ENCODE results near the gene BPHL.
A peak's percentile ranks its signal among the peaks of the same experiment; 100 is the strongest.
"Not testable (repeated sequence)": the region's sequence is repeated elsewhere in the genome, so short reads cannot be mapped to it uniquely, and the experiment has no call there.

Gene BPHL

DNA sequence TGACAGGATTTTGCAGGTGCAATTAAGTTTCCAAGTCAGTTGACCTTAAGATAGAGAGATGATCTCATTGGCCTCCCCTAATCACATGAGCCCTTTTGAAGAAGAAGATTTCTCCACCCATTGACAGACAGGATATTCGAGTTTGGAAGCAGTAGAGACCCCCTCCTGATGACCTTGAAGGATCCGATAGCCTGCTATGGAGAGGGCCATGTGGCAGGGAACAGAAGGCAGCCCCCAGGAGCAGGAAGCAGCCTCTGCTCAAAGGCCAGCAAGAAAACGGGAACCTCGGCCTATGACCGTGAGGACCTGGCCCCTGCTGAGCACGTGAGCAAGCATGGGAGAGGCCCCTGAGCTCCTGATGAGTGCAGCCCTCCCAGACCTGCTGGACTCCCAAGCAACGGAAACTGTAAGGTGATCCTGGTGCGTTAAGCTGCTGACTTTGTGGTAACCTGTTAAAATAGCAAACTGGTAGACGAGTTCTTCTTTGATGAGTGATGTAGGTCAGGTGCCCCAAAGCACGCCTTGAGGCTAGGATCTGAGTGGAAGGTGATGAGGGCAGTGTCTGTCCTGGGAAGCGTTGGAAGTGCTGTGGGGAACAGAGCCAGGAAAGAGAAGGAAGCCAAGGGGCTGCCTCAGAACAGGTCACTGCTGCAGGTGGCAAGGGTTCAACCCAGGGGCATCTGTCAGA lies 57.3 kb downstream of the BPHL start:
- no peaks in the 10 kb centered on the region for H3K4me1 ChIP-seq (ENCODE audit: insufficient read depth, poor library complexity, severe bottlenecking)
- TF ChIP-seq, protein P1, sequence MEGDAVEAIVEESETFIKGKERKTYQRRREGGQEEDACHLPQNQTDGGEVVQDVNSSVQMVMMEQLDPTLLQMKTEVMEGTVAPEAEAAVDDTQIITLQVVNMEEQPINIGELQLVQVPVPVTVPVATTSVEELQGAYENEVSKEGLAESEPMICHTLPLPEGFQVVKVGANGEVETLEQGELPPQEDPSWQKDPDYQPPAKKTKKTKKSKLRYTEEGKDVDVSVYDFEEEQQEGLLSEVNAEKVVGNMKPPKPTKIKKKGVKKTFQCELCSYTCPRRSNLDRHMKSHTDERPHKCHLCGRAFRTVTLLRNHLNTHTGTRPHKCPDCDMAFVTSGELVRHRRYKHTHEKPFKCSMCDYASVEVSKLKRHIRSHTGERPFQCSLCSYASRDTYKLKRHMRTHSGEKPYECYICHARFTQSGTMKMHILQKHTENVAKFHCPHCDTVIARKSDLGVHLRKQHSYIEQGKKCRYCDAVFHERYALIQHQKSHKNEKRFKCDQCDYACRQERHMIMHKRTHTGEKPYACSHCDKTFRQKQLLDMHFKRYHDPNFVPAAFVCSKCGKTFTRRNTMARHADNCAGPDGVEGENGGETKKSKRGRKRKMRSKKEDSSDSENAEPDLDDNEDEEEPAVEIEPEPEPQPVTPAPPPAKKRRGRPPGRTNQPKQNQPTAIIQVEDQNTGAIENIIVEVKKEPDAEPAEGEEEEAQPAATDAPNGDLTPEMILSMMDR (IDR thresholded peaks at IDR 0.05; ENCODE audit: poor library complexity, severe bottlenecking) = no peak
- no peak for ATAC-seq (ENCODE audit: low read depth)
- H3K36me3 ChIP-seq (ENCODE audit: low read depth) = no peaks in the 10 kb centered on the region
- no peak for DNase-seq (ENCODE audit: low spot score)
- no peaks in the 10 kb centered on the region for H3K27me3 ChIP-seq (ENCODE audit: insufficient read depth, poor library complexity, severe bottlenecking)
- no peak overlapping the region for H3K4me3 ChIP-seq (ENCODE audit: severe bottlenecking)
- no peak overlapping the region for H3K27ac ChIP-seq (ENCODE audit: poor library complexity, severe bottlenecking)
- H3K9me3 ChIP-seq (ENCODE audit: severe bottlenecking) = no peaks in the 10 kb centered on the region

DNA sequence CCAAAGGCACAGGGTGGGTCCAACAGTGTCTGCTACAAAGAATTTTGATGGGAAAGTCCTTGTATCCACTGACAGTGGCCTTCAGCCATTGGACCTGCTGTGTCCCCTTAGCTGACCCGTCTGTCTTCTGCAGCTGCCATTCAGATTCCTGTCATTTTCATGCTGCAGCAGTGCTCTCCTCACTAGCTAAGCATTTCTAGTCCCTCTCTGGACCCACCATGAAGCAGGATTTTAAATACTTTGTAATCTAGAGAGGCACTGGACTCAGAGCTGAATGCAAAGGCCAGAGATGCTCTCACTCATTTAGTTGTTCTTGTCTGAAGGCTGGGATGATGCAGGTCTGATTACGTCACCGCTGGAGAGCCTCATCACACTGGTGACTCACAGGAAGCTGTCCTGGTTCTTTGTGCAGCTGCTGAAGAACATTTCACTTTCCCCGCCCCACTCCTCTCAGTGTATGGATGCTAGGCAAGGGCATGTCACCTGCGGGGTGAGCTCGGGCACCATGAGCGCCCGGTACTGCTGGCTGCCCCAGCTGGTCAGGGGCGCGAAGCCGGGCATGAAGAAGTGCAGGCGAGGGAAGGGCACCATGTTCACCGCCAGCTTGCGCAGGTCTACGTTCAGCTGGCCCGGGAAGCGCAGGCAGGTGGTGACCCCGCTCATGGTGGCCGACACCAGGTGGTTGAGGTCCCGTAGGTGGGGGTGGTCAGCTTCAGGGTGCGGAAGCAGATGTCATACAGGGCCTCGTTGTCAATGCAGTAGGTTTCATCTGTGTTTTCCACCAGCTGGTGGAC lies 58.2 kb downstream of the BPHL start:
- TF ChIP-seq, protein P1 (IDR thresholded peaks at IDR 0.05; ENCODE audit: poor library complexity, severe bottlenecking) = no peak
- H3K9me3 ChIP-seq (ENCODE audit: severe bottlenecking) = no peaks in the 10 kb centered on the region
- no peaks in the 10 kb centered on the region for H3K36me3 ChIP-seq (ENCODE audit: low read depth)
- H3K27me3 ChIP-seq (ENCODE audit: insufficient read depth, poor library complexity, severe bottlenecking) = no peaks in the 10 kb centered on the region
- no peak for DNase-seq (ENCODE audit: low spot score)
- ATAC-seq (ENCODE audit: low read depth) = peak; percentile 89
- no peak overlapping the region for H3K4me3 ChIP-seq (ENCODE audit: severe bottlenecking)
- H3K4me1 ChIP-seq (ENCODE audit: insufficient read depth, poor library complexity, severe bottlenecking) = no peaks in the 10 kb centered on the region
- H3K27ac ChIP-seq (ENCODE audit: poor library complexity, severe bottlenecking) = no peak overlapping the region

DNA sequence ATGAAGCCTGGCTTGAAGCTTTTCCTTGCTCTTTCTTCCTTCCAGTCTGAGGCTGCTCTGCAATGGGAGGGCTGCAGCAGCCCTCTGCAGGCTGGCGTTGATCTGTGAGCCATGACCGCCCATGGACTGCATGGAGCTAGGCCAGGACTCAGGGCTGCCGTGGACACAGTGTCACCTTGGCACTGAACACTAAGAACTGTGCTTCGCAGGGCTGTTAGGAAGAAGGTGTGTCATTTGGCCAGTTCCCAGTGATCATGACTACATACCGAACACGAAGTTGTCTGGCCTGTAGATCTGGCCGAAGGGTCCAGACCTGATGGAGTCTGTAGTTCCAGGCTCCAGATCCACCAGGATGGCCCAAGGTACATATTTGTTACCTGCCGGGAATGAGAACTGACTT lies 60.2 kb downstream of the BPHL start:
- not testable (repeated sequence) for ATAC-seq (ENCODE audit: low read depth); H3K27me3 ChIP-seq (ENCODE audit: insufficient read depth, poor library complexity, severe bottlenecking); DNase-seq (ENCODE audit: low spot score); H3K4me1 ChIP-seq (ENCODE audit: insufficient read depth, poor library complexity, severe bottlenecking); H3K4me3 ChIP-seq (ENCODE audit: severe bottlenecking); H3K36me3 ChIP-seq (ENCODE audit: low read depth); H3K9me3 ChIP-seq (ENCODE audit: severe bottlenecking); H3K27ac ChIP-seq (ENCODE audit: poor library complexity, severe bottlenecking)

DNA sequence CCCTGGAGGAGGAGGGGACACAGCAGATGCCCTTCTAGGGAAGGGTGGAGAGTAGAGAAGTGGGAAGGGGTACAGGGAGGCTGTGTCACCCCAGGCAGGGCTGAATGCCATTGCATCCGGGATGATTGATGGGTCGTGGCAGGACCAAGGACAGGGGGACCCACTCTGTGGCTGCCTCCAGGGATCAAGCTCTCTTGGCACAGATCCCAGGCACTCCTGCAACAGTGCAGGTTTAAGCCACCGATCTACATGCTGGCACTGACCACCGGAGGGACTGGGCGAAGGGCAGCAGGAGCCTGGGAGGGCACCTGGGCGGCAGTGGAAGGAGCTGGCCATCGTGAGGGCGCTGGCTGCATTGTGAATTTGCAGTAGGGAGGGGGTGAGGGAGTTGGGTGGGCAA lies 61.4 kb downstream of the BPHL start:
- H3K4me3 ChIP-seq (ENCODE audit: severe bottlenecking); H3K27me3 ChIP-seq (ENCODE audit: insufficient read depth, poor library complexity, severe bottlenecking); ATAC-seq (ENCODE audit: low read depth); DNase-seq (ENCODE audit: low spot score); H3K9me3 ChIP-seq (ENCODE audit: severe bottlenecking); H3K36me3 ChIP-seq (ENCODE audit: low read depth); H3K4me1 ChIP-seq (ENCODE audit: insufficient read depth, poor library complexity, severe bottlenecking); H3K27ac ChIP-seq (ENCODE audit: poor library complexity, severe bottlenecking): not testable (repeated sequence)

DNA sequence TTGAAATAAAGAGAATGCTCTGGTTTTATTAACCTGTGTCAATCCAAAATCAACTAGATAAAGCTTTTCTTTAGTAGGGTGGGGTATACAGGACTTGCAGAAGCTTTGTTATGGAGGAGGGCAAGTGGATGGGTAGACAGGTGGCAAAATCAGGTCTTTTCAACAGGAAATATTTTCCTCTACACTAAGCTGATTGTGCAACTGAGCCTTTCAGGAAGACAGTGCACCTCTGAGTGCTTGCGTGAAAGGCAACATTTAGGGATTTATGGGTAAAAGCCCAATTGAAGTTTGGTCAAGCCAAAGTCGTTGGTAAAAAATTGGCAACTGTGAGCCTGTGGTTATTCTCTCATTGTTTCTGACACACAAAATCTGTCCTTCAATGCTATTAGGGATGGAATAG lies 62.6 kb downstream of the BPHL start:
- TF ChIP-seq, protein P1 (IDR thresholded peaks at IDR 0.05; ENCODE audit: poor library complexity, severe bottlenecking) = no peak
- Histone ChIP-seq H3K4me3 (ENCODE audit: severe bottlenecking) (no peak overlapping the region), H3K27me3 (ENCODE audit: insufficient read depth, poor library complexity, severe bottlenecking) (no peaks in the 10 kb centered on the region), H3K9me3 (ENCODE audit: severe bottlenecking) (no peaks in the 10 kb centered on the region), H3K4me1 (ENCODE audit: insufficient read depth, poor library complexity, severe bottlenecking) (no peaks in the 10 kb centered on the region), H3K36me3 (ENCODE audit: low read depth) (no peaks in the 10 kb centered on the region), H3K27ac (ENCODE audit: poor library complexity, severe bottlenecking) (no peak overlapping the region)
- ATAC-seq (ENCODE audit: low read depth) (no peak), DNase-seq (ENCODE audit: low spot score) (no peak)

DNA sequence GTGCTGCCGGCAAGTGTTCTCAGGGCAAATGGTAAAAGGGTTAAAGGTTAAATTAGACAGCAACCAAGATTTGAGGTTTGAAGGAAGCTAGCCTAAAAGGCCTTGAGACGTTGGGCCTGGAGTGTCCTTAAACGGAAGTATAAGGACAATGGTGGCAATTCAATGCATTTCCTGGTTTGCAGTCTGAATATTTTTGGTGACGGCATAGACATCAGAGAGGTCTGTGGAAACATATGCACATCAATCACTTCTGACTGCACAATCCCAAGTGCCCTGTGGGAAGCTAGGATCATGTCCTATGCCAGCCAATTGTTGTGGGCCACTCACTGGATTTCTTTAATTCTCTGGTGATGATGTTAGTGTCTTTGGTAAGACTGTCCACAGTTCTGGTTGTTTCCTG lies 64.6 kb downstream of the BPHL start:
- DNase-seq (ENCODE audit: low spot score) (no peak), ATAC-seq (ENCODE audit: low read depth) (no peak)
- Histone ChIP-seq H3K4me1 (ENCODE audit: insufficient read depth, poor library complexity, severe bottlenecking) (no peaks in the 10 kb centered on the region), H3K36me3 (ENCODE audit: low read depth) (no peaks in the 10 kb centered on the region), H3K27ac (ENCODE audit: poor library complexity, severe bottlenecking) (no peak overlapping the region), H3K9me3 (ENCODE audit: severe bottlenecking) (no peaks in the 10 kb centered on the region), H3K4me3 (ENCODE audit: severe bottlenecking) (no peak overlapping the region), H3K27me3 (ENCODE audit: insufficient read depth, poor library complexity, severe bottlenecking) (no peaks in the 10 kb centered on the region)
- TF ChIP-seq, protein P1 (IDR thresholded peaks at IDR 0.05; ENCODE audit: poor library complexity, severe bottlenecking) = no peak

Data from RWPE2 (cell line).